Breast epithelium (tissue), 4 donors: Measurements from ENCODE around the gene NR3C1. TPM values are rescaled to one million over a fixed set of nuclear protein-coding genes. Genes with fewer than 3 reads are reported as not detected.

Experiments used
- DNase-seq, 2 donors: peaks; one replicate each; pipeline ENCODE4 v3.0.0-alpha.2; 2019; ENCODE audit warnings: low spot score in 2 of 2
- H3K27ac ChIP-seq, 2 donors: fragments of 200-600 bp; sonication (generic) in 1 of 2; one replicate each; pipeline ENCODE4 v1.5.1; 2016 to 2019; ENCODE audit warnings: mild to moderate bottlenecking in 1 of 2
- H3K27me3 ChIP-seq, 2 donors: fragments of 200-600 bp; sonication (generic) in 1 of 2; one replicate each; pipeline versions ENCODE4 v1.5.1 to v1.6.0; 2017 to 2019; ENCODE audit warnings: control low read depth in 1 of 2, mild to moderate bottlenecking in 1 of 2
- H3K36me3 ChIP-seq: fragments of 200-600 bp; one replicate; pipeline ENCODE4 v1.5.1; 2019
- H3K4me1 ChIP-seq, 2 donors: fragments of 200-600 bp; sonication (generic); one replicate each; pipeline ENCODE4 v1.5.1; 2016 to 2019; ENCODE audit warnings: control low read depth in 1 of 2
- H3K4me3 ChIP-seq, 3 donors: fragments of 200-600 bp; sonication (generic); 1 replicate in 2 of 3; 2 replicates in 1 of 3; pipeline ENCODE4 v1.5.1; 2016 to 2019; ENCODE audit warnings: mild to moderate bottlenecking in 3 of 3, moderate library complexity in 2 of 3
- H3K9me3 ChIP-seq, 2 donors: fragments of 200-600 bp; sonication (generic) in 1 of 2; one replicate each; pipeline ENCODE4 v1.5.1; 2016 to 2019; ENCODE audit warnings: control low read depth in 1 of 2
- POLR2A ChIP-seq: fragments of 450-650 bp; IDR thresholded peaks from one replicate; pipeline ENCODE4 v1.6.1; 2016; ENCODE audit warnings: antibody characterized with exemption, mild to moderate bottlenecking, moderate library complexity
- POLR2AphosphoS5 ChIP-seq, 3 donors: sonication (generic); formaldehyde crosslinking; IDR thresholded peaks; one replicate each; pipeline ENCODE4 v1.6.1; 2017; ENCODE audit warnings: antibody characterized with exemption in 3 of 3
- intact Hi-C: fragments of 100-400 bp; cut with DNase I; formaldehyde crosslinking; loops from one replicate; pipeline ENCODE4 v1.15.1; 2023; ENCODE audit warnings: low total_unique reads
- total RNA-seq, 3 donors: library from RNA; depleted of rRNA; stranded (reverse); fragments of >200 nt; gene quantifications; one replicate each; pipeline ENCODE4 v1.1.0, GENCODE V29; 2016
- TF ChIP-seq, protein P1 (sequence below), 3 donors: fragments of 450-650 bp; IDR thresholded peaks; one replicate each; pipeline ENCODE4 v1.5.1; 2016 to 2017; ENCODE audit warnings: antibody characterized with exemption in 3 of 3, mild to moderate bottlenecking in 3 of 3, moderate library complexity in 3 of 3

Gene NR3C1
- total RNA-seq, 3 donors from 2014 or later = 51.1 to 122 (median 69.7) TPM

GRCh38 chr5:143425835-143426234 lies 22.3 kb upstream of the NR3C1 start:
- Histone ChIP-seq H3K27ac (no peak overlapping the region), H3K4me1 (no peaks in the 10 kb centered on the region)
- intact Hi-C loops = no loop called here

DNA sequence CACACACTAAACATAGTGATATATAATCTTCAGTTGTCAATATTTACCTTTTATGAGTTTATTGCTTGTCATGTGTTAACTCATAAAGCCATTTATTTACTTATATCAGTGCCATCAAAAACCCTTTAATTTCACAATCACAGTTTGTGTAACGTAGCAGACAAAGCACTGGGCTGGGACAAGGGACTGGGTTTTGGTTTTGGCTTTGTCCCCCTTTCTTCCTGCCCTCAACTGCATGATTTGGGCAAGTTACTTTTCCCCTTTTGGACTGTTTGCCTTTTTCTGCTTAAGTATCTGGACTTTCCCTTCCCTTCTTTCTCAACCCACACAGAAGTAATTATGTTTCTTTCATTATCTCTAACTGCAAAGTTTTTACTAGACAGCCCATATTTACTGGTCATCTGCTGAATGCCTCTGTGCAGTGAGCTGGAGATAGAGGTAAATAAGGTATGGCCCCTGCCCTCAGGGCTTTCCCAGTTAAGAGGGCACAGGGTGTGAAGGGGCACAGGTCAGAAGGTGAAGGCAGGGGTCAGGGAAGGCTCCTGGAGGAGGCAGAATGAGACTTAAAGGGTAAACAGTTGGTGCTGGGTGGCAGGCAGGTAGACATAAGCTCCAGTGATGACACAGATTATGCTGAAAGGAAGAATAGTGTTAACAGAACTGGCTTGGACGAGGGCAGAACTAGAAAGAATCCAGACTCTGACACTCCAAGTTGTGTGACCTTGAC lies 14.8 kb upstream of the NR3C1 start:
- TF ChIP-seq, protein P1, sequence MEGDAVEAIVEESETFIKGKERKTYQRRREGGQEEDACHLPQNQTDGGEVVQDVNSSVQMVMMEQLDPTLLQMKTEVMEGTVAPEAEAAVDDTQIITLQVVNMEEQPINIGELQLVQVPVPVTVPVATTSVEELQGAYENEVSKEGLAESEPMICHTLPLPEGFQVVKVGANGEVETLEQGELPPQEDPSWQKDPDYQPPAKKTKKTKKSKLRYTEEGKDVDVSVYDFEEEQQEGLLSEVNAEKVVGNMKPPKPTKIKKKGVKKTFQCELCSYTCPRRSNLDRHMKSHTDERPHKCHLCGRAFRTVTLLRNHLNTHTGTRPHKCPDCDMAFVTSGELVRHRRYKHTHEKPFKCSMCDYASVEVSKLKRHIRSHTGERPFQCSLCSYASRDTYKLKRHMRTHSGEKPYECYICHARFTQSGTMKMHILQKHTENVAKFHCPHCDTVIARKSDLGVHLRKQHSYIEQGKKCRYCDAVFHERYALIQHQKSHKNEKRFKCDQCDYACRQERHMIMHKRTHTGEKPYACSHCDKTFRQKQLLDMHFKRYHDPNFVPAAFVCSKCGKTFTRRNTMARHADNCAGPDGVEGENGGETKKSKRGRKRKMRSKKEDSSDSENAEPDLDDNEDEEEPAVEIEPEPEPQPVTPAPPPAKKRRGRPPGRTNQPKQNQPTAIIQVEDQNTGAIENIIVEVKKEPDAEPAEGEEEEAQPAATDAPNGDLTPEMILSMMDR (IDR thresholded peaks at IDR 0.05) = no peak
- TF ChIP-seq POLR2AphosphoS5 (IDR thresholded peaks at IDR 0.05) (no peak), POLR2A (no peak)
- intact Hi-C loops = no loop called here
- no peak for DNase-seq
- Histone ChIP-seq H3K27me3 (no peaks in the 10 kb centered on the region), H3K4me3 (no peak overlapping the region), H3K36me3 (no peaks in the 10 kb centered on the region), H3K9me3 (no peaks in the 10 kb centered on the region), H3K27ac (no peak overlapping the region), H3K4me1 (no peaks in the 10 kb centered on the region)

More at GRCh38 chr5:143425835-143426234, 22.3 kb upstream of the NR3C1 start:
- no peak for TF ChIP-seq POLR2AphosphoS5 (IDR thresholded peaks at IDR 0.05)
- no peak for TF ChIP-seq POLR2A
- TF ChIP-seq, protein P1 (IDR thresholded peaks at IDR 0.05) = no peak
- no peaks in the 10 kb centered on the region for H3K36me3 ChIP-seq
- no peaks in the 10 kb centered on the region for H3K9me3 ChIP-seq
- no peak for DNase-seq
- H3K4me3 ChIP-seq = no peak overlapping the region
- no peaks in the 10 kb centered on the region for H3K27me3 ChIP-seq

DNA sequence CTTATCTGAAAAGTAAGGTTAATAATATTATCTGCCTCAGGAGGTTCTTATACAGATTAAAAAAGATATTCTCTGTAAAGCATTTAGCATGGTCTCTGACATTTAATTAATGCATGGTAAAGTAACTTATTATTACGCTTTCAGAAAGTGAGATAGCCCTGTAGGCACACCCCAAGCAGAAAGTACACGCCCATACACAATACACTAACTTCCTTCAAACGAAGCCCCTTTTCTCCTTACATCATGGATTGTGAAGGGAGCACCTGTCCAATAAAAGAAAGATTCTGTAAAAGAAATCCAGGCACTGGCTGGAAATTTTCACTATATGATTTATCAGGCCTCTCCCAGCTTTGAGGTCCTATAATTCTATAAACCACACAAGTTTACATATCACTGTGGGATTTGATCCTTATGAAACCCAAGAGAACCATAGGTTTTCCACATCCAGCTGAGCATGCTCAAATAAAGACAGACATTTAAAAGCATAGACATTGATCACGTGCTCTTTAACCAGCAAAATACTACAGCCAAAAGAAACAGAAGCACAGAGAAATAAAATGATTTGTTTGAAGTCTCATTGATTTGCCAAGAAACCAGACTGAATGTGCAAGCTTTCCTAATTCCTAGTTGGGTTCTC lies 14.1 kb upstream of the NR3C1 start:
- intact Hi-C loops = no loop called here
- Histone ChIP-seq H3K9me3 (no peaks in the 10 kb centered on the region), H3K36me3 (no peaks in the 10 kb centered on the region), H3K27ac (no peak overlapping the region), H3K4me1 (no peaks in the 10 kb centered on the region), H3K4me3 (no peak overlapping the region), H3K27me3 (no peaks in the 10 kb centered on the region)
- DNase-seq = no peak
- TF ChIP-seq POLR2AphosphoS5 (IDR thresholded peaks at IDR 0.05) (no peak), POLR2A (no peak)
- TF ChIP-seq, protein P1 (IDR thresholded peaks at IDR 0.05) = no peak

- TF ChIP-seq POLR2A (no peak), POLR2AphosphoS5 (IDR thresholded peaks at IDR 0.05) (no peak)
- TF ChIP-seq, protein P1 (IDR thresholded peaks at IDR 0.05) = no peak
- H3K27me3 ChIP-seq = no peaks in the 10 kb centered on the region
- no peaks in the 10 kb centered on the region for H3K4me1 ChIP-seq
- no peak overlapping the region for H3K4me3 ChIP-seq
- no peak for DNase-seq
- H3K36me3 ChIP-seq = no peaks in the 10 kb centered on the region
- H3K9me3 ChIP-seq = no peaks in the 10 kb centered on the region
- intact Hi-C loops = no loop called here
- H3K27ac ChIP-seq = no peak overlapping the region
Observed at GRCh38 chr5:143416411-143416810, 12.9 kb upstream of the NR3C1 start.

DNA sequence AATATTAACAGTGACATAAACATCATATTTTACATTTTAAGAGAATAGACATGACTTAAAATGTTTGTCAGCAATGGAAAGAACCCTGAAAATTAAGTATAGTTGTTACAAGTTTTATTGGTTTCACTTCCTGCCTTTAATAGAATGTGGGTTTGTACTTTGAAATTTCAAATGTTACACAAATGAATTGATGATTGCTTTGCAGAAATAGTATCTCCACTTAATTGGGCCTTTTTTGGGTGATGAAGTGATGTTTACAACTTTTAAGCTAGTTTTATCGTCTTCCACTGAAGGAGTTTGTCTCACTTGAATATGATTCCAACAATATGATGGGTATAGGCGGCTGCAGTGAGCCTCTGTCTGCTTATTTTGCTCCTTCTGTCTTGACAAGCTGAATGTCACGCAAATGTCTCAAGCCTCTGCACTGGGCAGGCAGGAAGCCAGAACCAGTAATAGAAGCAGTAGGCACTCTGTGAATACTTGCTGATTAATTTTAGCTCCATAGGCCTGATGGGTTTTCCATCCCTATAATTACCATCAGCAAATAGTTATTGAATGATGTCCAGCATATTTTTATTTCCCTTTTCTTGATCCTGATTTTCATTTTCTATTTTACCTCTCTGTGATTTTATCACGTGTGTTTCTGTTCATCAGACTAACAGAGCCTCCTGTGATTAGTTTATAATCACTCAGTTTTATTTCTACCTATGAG lies 10.6 kb upstream of the NR3C1 start:
- TF ChIP-seq POLR2A = no peak
- no peak for TF ChIP-seq POLR2AphosphoS5 (IDR thresholded peaks at IDR 0.05)
- TF ChIP-seq, protein P1 (IDR thresholded peaks at IDR 0.05) = no peak
- intact Hi-C loops = no loop called here
- DNase-seq = no peak

More for the DNA sequence above, 10.6 kb upstream of the NR3C1 start:
- Histone ChIP-seq H3K27ac (no peak overlapping the region), H3K4me1 (no peaks in the 10 kb centered on the region), H3K36me3 (no peaks in the 10 kb centered on the region), H3K27me3 (no peaks in the 10 kb centered on the region), H3K9me3 (no peaks in the 10 kb centered on the region), H3K4me3 (no peak overlapping the region)
